Testis (tissue), 2 donors: ENCODE results near the gene CARD9.

Experiments
- CTCF ChIP-seq, 3 experiments: fragments of 450-650 bp in 2 of 3; fragments of 200-600 bp in 1 of 3; sonication (generic) in 1 of 3; IDR thresholded peaks; one replicate each; pipeline ENCODE4 v1.5.1; 2016 to 2019; ENCODE audit warnings: antibody characterized with exemption in 3 of 3, mild to moderate bottlenecking in 2 of 3, moderate library complexity in 1 of 3
- POLR2A ChIP-seq: fragments of 450-650 bp; IDR thresholded peaks from one replicate; pipeline ENCODE4 v1.6.1; 2017; ENCODE audit warnings: antibody characterized with exemption, mild to moderate bottlenecking, moderate library complexity

- TF ChIP-seq CTCF (IDR thresholded peaks at IDR 0.05) (no peak), POLR2A (no peak)
These were observed 20.1 kb upstream of the CARD9 start for GRCh38 chr9:136393531-136393930.
